ENCODE results near the gene BMAL2.

GRCh38 chr12:27300226-27300625 lies 32.4 kb upstream of the BMAL2 start:
- TF ChIP-seq CTCF (IDR thresholded peaks at IDR 0.05) (no peak), EP300 (IDR thresholded peaks at IDR 0.05) (no peak), POLR2A (IDR thresholded peaks at IDR 0.05) (no peak)

Measured in sigmoid colon (tissue), 4 donors.